DLD1 (cell line): Measurements from ENCODE around the gene CST11.
"Not testable (repeated sequence)": the region's sequence is repeated elsewhere in the genome, so short reads cannot be mapped to it uniquely, and the experiment has no call there.

ENCODE experiments used
- in situ Hi-C: cut with HindIII; loops from 2 replicates; pipeline ENCODE4 v1.10.0; 2017; ENCODE audit warnings: low sequenced_read_pairs

Gene CST11

GRCh38 chr20:23452776-23453175, at the start of gene CST11:
CST11 (minus strand) TSS chr20:23452876; CDS start chr20:23452811, 65 bp downstream.
- in situ Hi-C loops: no loop called here

GRCh38 chr20:23501926-23502325, 49.2 kb upstream of the CST11 start:
- in situ Hi-C loops: no loop called here

DNA sequence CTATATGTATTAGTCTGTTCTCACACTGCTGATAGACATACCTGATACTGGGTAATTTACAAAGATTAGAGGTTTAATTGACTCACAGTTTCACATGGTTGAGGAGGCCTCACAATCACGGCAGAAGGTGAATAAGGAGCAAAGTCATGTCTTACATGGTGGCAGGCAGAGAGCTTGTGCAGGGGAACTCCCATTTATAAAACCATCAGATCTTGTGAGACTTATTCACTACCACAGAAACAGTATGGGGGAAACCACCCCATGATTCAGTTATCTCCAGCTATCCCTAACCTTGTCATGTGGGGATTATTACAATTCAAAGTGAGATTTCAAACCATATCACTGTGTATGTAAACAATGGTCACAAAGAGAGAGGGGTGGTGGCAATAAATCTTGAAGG, 44.9 kb upstream of the CST11 start:
- in situ Hi-C loops: no loop called here

DNA sequence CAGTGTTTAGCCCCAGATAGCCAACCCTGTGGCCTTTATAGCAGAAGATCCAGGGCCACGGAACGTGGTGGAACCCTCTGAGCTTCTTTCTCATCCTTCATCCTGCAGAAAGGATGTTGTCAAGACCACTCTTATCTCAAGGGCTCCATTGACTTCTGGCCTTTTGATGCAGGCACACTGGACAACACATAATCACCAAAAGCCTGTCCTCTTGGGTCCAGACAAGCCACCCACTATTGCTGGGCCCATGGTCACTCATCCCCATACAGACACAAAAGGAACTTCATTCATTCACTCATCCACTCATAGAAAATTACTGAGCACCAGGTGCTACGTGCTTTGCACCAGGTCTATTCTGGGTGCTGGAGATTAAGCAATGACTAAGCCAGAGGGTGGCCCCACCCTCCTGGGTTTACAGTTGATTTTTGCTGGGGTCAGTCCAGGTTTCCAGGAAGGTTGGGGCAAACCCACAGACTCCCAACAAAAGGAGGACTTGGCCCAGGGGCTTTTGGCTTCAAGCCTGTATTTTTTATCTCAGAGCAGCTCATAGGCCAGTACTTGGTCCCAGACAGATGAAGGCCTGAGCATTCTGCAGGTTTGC, 40.6 kb upstream of the CST11 start:
- in situ Hi-C loops: no loop called here

DNA sequence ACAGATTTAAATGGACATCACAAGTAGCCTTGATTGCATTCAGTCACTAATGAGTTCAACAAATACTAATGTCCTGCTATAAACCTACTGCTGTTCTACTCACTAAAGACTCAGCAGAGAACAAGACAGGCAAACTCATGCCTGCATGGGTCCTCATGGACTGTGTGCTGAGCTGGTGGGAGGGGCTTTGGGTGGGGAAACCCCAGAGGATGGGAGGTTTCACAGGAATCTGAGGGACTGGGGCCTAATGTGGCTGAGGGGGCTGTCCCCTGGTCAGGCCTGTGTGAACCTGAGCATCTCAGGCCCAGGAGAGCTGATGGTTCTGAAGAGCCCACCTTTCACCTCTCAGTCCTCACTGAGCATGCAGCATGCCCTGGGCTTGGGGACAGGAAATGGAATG, 39.6 kb upstream of the CST11 start:
- in situ Hi-C loops: no loop called here

GRCh38 chr20:23490817-23491216, 38.1 kb upstream of the CST11 start, which contains the start of gene CST8:
CST8 (plus strand) TSS chr20:23491117; CDS start chr20:23491668, 551 bp downstream.
- in situ Hi-C loops: no loop called here

- in situ Hi-C loops: no loop called here
These were observed 36.3 kb upstream of the CST11 start for GRCh38 chr20:23488996-23489395.

- in situ Hi-C loops: no loop called here
These were observed 35.8 kb upstream of the CST11 start for GRCh38 chr20:23488470-23488869.

- in situ Hi-C loops: no loop called here
These were observed 31.4 kb upstream of the CST11 start for GRCh38 chr20:23484081-23484480.

- in situ Hi-C loops: no loop called here
These were observed 29.5 kb upstream of the CST11 start for GRCh38 chr20:23482138-23482537.

GRCh38 chr20:23479043-23479442, 26.4 kb upstream of the CST11 start:
- in situ Hi-C loops: no loop called here

DNA sequence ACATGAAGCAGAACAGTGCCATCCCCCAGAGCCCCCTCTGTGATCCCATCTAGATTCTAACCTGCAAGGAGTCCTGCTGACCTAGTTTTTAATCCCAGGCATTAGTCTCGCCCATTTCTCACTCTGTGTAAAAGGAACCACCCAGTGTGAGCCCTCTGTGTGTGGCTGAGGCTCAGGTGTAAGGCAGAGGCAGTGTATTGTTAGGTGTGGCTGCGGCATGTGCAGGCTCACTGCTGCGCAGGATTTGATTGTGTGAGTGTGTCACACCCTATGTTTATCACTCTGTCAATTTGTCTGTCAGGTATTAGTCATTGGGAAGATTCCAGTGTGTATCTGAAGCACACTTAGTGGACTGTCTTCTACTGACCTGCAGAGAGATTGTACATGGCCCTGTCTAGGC, 24.5 kb upstream of the CST11 start:
- in situ Hi-C loops: no loop called here

DNA sequence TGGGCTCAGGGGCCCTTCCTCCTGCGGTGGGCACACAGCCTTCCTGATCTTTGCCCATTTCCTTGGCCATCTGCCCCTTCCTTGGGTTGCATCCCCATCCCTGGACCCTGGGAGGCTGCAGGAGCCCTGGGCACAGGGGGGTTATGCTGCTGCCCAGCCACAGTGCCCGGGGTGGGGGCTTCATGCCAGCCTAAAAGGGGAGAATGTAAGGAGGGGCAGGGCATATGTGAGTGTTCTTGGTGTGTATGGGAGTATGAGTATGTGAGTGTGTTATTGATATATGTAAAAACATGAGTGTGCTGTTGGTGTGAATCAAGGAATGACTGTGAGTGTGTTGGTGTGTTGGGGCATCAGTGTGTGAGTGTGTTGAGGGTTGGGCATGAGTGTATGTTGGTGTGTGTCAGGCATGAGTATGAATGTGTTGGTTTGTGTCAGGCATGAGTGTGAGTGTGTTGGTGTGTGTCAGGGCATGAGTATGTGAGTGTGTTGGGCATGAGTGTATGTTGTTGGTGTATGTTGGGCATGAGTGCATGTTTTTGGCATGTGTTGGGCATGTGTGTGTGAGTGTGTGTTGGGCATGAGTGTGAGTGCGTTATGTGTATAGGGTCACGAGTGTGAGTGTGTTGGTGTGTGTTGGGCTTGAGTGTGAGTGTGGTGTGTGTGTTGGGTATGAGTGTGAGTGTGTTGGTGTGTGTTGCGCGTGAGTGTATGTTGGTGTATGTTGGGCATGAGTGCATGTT, 23.5 kb upstream of the CST11 start:
- in situ Hi-C loops: no loop called here

GRCh38 chr20:23475395-23475794, 22.7 kb upstream of the CST11 start:
- in situ Hi-C loops: no loop called here

- in situ Hi-C loops: not testable (repeated sequence)
These were observed 20.6 kb upstream of the CST11 start for GRCh38 chr20:23473293-23473692.

DNA sequence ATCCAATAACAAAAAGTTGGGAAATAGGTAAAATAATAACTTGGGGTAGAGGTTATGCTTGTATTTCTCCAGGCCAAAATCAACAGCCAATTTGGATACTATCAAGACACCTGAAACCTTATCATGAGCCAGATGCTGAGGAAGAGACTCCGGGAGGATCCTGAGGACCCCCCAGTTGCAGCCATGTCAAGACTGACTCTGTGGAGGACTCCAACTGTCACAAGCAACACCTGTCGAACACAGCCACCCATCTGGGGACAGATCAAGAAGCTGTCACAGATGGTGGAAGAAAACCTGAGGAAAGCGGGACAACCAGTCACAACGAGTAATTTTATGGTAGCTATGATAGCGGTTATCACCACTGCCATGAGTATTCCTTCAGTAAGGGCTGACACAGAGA, 19.6 kb upstream of the CST11 start:
- in situ Hi-C loops: not testable (repeated sequence)

- in situ Hi-C loops: not testable (repeated sequence)
These were observed 14.3 kb upstream of the CST11 start for GRCh38 chr20:23466961-23467360.

GRCh38 chr20:23461180-23461579, 8.5 kb upstream of the CST11 start:
- in situ Hi-C loops: no loop called here

- in situ Hi-C loops: no loop called here
These were observed 6.9 kb upstream of the CST11 start for GRCh38 chr20:23459461-23460150.

DNA sequence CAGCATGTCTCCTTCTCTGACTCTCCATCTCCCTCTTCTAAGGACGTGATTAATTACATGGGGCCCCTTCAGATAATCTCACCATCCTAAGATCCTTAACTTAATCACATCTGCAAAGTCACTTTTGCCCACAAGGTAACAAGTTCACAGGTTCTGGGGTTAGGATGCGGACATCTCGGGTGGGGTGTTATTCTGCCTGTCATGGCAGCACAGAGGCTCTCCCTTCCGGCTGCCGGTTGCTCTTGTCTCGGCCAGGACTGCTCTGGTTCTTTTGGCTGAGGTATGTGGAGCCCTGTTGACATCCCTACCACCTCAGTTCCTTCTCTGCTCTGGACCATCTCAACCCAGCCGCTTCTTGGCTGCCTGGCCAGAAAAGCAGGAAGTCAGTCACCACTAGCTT, 4.2 kb upstream of the CST11 start:
- in situ Hi-C loops: no loop called here

GRCh38 chr20:23456409-23456808, 3.7 kb upstream of the CST11 start:
- in situ Hi-C loops: no loop called here

DNA sequence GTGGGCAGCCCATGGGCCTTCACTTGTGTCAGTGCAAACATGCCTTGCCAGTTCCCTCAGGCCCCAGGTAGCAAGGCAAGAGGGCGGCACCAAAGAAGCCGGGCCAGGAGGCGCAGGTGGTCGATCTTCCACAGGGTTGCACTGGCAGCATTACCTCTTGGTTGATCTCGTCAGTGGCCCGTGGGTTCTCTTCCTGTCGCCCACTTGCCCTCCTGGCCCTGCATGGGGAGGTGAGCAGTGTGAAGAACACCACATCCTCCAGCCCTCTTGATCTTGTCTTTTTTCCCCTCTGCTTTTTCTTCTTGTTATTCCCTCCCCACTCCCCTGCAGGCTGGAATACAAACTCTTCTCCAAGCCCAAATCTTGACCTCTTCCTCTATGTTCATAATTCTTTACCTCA, 3.0 kb upstream of the CST11 start:
- in situ Hi-C loops: no loop called here
